ENCODE data around the gene TNFSF11.

TNFSF11 gene

GRCh38 chr13:42656161-42656560 is 82.2 kb downstream of the TNFSF11 start:
- no peak for DNase-seq

- no peak for DNase-seq
Observed at GRCh38 chr13:42656958-42657357, 83.0 kb downstream of the TNFSF11 start.

Measured in stimulated activated CD4-positive, alpha-beta T cell treated with anti-CD3 and anti-CD28 coated beads, Interleukin-1b, Interleukin-23, amount 100 ng/mL, for 48 hours (primary cell).